Heart left ventricle (tissue), 16 donors: ENCODE results near the gene ZNF618. TPM values are rescaled to one million over a fixed set of nuclear protein-coding genes. Genes with fewer than 3 reads are reported as not detected.
A peak's percentile ranks its signal among the peaks of the same experiment; 100 is the strongest.

ENCODE experiments used
- ATAC-seq, 4 donors: fragments of 200-7000 bp; cut with Tn5 transposase; one replicate each; pipeline ENCODE4 v1.9.1; 2020 to 2022; ENCODE audit warnings: moderate library complexity in 4 of 4, mild to moderate bottlenecking in 3 of 4, moderate number of reproducible peaks in 1 of 4
- DNase-seq, 5 donors: peaks; one replicate each; pipeline ENCODE4 v3.0.0-alpha.2; 2020
- H3K27ac ChIP-seq, 12 donors: fragments of 200-600 bp; sonication (generic) in 4 of 12; one replicate each; pipeline versions ENCODE4 v1.5.0 to v1.8.0; 2016 to 2022; ENCODE audit warnings: mild to moderate bottlenecking in 2 of 12
- H3K27me3 ChIP-seq, 9 donors: fragments of 200-600 bp; sonication (generic) in 2 of 9; one replicate each; pipeline versions ENCODE4 v1.5.1 to v1.8.0; 2016 to 2022; ENCODE audit warnings: mild to moderate bottlenecking in 3 of 9
- H3K36me3 ChIP-seq, 9 donors: fragments of 200-600 bp; sonication (generic) in 2 of 9; one replicate each; pipeline versions ENCODE4 v1.5.0 to v1.8.0; 2018 to 2022; ENCODE audit warnings: mild to moderate bottlenecking in 2 of 9
- H3K4me1 ChIP-seq, 12 donors: fragments of 200-600 bp; sonication (generic) in 4 of 12; one replicate each; pipeline versions ENCODE4 v1.5.0 to v1.8.0; 2016 to 2022; ENCODE audit warnings: mild to moderate bottlenecking in 3 of 12
- H3K4me3 ChIP-seq, 12 donors: fragments of 200-600 bp; sonication (generic) in 4 of 12; one replicate each; pipeline versions ENCODE4 v1.5.0 to v1.8.0; 2017 to 2022; ENCODE audit warnings: mild to moderate bottlenecking in 9 of 12, moderate library complexity in 4 of 12
- H3K9me3 ChIP-seq, 12 donors: fragments of 200-600 bp; sonication (generic) in 4 of 12; one replicate each; pipeline versions ENCODE4 v1.5.0 to v1.8.0; 2016 to 2022; ENCODE audit warnings: mild to moderate bottlenecking in 1 of 12
- POLR2A ChIP-seq, 2 donors: fragments of 450-650 bp; IDR thresholded peaks; one replicate each; pipeline ENCODE4 v1.6.1; 2017; ENCODE audit warnings: antibody characterized with exemption in 2 of 2, mild to moderate bottlenecking in 2 of 2, moderate library complexity in 2 of 2
- WGBS, 4 donors: extraction: QIAGEN DNeasy Blood & Tissue Kit in 2 of 4; methylation state at CpG; one replicate each; pipeline versions ENCODE4 v1.1.5 to v1.1.7; 2013 to 2018; 5-methylcytosine and 5-hydroxymethylcytosine counted together
- intact Hi-C, 10 donors: fragments of 100-400 bp; cut with DNase I; formaldehyde crosslinking; loops; one replicate each; pipeline versions ENCODE4 v1.11.1 to v1.14.2; 2022
- polyA plus RNA-seq, 2 donors: library from polyadenylated mRNA; stranded (reverse); fragments of 200-250 nt; gene quantifications; one replicate each; pipeline ENCODE4 v1.2.3, GENCODE V29; 2013
- total RNA-seq, 9 donors: library from RNA; depleted of rRNA in 2 of 9; stranded (reverse); fragments of >200 nt in 2 of 9; fragmentation: NEBNext Ultra II Directional in 3 of 9; extraction: Animal tissue kit (Norgen Biotek cat#: 25700) in 3 of 9; gene quantifications; one replicate each; pipeline versions ENCODE4 v1.1.0 to v1.2.4, GENCODE V29; 2016 to 2023
- TF ChIP-seq, protein P1 (sequence below), 12 donors: fragments of 200-600 bp; sonication (generic) in 4 of 12; IDR thresholded peaks; one replicate each; pipeline versions ENCODE4 v1.5.0 to v1.8.0; 2018 to 2022; ENCODE audit warnings: antibody characterized with exemption in 12 of 12, mild to moderate bottlenecking in 5 of 12
- donor health status: ischemic (EF 13 %, LVEDD 7.1; RV severe dilation, severe dysfunction).
- donor health status: healthy with polysubstance abuse.
- donor health status: DM: no; HTN: yes; CAD: no.
- donor health status: DM: no; HTN: no; CAD: no.
- donor health status: ischemic (EF 25% LVEDD 6.9; RV normal size, moderate dysfunction).
- donor health status: ischemic (EF 25% LVEDD 5.7; RV mildly dilated, moderate dysfunction).
- donor health status: healthy.
- donor health status: DM: yes; HTN: yes; CAD: no.
- donor health status: ischemic (EF 35%, LVEDD 5.7; RV mildly dilated, moderate dysfunction).
- donor health status: nonischemic (EF 11% LVEDD 7.7; RV severe dilation, severe dysfunction).
- donor health status: DM: yes; HTN: yes; CAD: no.
- donor health status: PGD.
- donor health status: ischemic (EF 29% LVEDD 5.4; RV normal size, mild dysfunction).
- donor health status: nonischemic (EF 23%, LVEDD 6.1; RV moderate dilation, normal function).

The ZNF618 gene
- total and polyA plus RNA-seq, 11 donors = 0.81 to 4.2 (median 1.7) TPM

DNA sequence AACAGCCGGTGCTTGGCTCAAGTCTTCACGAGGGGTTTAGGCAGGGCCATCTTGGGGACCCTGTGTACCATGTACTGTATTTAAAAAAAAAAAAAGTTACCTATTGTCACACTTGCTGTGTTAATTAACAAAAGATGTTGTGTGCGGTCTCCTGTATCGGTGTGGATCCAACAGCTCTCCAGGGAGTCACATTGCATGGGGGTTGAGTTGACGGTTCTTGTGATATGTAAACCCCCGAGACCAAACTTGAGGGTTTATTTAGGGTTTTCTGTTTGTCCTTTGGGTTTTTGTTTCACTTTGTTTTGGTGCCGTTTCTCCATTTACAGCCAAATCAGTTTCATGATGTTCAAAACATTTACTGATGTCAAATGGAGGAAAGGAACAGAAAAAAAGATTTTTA, 179.8 kb downstream of the ZNF618 start:
- no peaks in the 10 kb centered on the region for H3K9me3 ChIP-seq
- H3K4me1 ChIP-seq = peaks cover 0 to 17% (median 5%) of the 10 kb centered on the region in 12 donors
- TF ChIP-seq POLR2A (IDR thresholded peaks at IDR 0.05) = no peak
- no peak overlapping the region for H3K4me3 ChIP-seq
- no peak for DNase-seq
- ATAC-seq = no peak
- no peaks in the 10 kb centered on the region for H3K27me3 ChIP-seq
- intact Hi-C loops = no loop called here
- 84 to 91% (median 89%) methylated on average over 7 of the region's 7 CpGs for WGBS, 4 donors
- H3K36me3 ChIP-seq = peaks cover 0 to 6% (median 0%) of the 10 kb centered on the region in 9 donors
- no peak overlapping the region for H3K27ac ChIP-seq

DNA sequence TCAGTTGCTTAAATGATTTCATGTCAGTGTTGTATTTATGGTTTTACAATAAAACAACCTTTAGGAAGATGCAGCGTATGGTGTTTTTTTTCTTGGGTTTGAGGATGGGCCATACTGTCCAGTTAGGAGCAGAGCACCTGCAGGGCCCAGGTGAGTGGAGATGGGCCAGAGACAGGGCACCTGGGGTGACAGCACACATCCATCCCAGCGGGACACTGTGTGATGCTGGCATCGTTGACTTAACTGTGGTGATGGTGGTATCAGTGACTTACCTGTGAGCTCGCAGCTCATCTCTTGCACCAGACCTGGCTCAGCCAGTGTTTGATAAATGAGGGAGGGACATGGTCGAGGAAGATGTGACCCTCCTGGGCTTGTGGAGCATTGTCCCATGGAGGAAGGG, 180.4 kb downstream of the ZNF618 start:
- peaks cover 0 to 2% (median 0%) of the 10 kb centered on the region in 9 donors for H3K36me3 ChIP-seq
- H3K27me3 ChIP-seq = no peaks in the 10 kb centered on the region
- H3K27ac ChIP-seq = no peak overlapping the region
- whole genome bisulfite sequencing, 4 donors = 93 to 99% (median 96%) methylated on average over 3 to 5 of the region's 5 CpGs
- no peak for TF ChIP-seq POLR2A (IDR thresholded peaks at IDR 0.05)
- TF ChIP-seq, protein P1, sequence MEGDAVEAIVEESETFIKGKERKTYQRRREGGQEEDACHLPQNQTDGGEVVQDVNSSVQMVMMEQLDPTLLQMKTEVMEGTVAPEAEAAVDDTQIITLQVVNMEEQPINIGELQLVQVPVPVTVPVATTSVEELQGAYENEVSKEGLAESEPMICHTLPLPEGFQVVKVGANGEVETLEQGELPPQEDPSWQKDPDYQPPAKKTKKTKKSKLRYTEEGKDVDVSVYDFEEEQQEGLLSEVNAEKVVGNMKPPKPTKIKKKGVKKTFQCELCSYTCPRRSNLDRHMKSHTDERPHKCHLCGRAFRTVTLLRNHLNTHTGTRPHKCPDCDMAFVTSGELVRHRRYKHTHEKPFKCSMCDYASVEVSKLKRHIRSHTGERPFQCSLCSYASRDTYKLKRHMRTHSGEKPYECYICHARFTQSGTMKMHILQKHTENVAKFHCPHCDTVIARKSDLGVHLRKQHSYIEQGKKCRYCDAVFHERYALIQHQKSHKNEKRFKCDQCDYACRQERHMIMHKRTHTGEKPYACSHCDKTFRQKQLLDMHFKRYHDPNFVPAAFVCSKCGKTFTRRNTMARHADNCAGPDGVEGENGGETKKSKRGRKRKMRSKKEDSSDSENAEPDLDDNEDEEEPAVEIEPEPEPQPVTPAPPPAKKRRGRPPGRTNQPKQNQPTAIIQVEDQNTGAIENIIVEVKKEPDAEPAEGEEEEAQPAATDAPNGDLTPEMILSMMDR (IDR thresholded peaks at IDR 0.05) = no peak
- H3K4me3 ChIP-seq = no peak overlapping the region
- DNase-seq (no peak), ATAC-seq (no peak)
- no peaks in the 10 kb centered on the region for H3K9me3 ChIP-seq
- peaks cover 0 to 17% (median 5%) of the 10 kb centered on the region in 12 donors for H3K4me1 ChIP-seq
- intact Hi-C loops = no loop called here

DNA sequence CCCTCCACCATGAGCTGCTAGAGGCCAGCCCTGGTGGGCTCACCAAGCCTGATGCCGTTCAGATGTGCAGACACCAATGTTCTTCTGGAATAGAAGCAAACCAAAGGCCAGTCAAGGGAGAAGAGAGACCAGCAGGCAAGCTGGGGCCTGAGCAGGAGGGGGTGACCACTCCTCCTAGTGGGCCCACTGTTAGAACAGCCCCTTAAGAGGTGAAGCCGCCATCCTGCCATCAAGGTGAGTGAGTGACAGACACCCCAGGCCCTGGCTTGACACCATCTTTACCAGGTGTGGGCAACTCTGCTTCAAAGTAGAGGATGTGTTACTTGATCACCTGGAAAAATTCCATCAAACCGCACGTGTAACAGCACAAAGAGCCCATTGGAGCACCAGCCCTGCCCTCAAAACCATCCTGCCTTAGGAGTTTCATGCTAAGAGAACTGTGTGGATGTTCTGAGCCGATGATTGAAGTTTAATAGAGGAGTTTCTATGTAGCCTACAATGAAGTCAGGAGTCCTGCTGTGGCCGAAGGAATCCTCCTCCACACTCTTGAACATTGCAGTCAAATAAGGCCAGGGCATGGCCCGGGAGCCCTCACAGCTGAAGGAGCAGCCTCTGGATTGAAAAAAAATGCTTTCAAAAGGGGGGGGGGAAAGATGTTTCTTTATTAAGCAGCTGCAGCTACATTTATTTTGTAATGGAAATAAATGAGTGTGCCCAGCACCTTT, 181.2 kb downstream of the ZNF618 start:
- WGBS, 4 donors = 76 to 85% (median 83%) methylated on average over 7 of the region's 7 CpGs
- no peak overlapping the region for H3K27ac ChIP-seq
- intact Hi-C loops = no loop called here
- no peaks in the 10 kb centered on the region for H3K27me3 ChIP-seq
- H3K4me1 ChIP-seq = peaks cover 0 to 17% (median 5%) of the 10 kb centered on the region in 12 donors
- H3K4me3 ChIP-seq = no peak overlapping the region
- no peak for DNase-seq
- TF ChIP-seq, protein P1 (IDR thresholded peaks at IDR 0.05) = no peak
- peaks cover 0 to 2% (median 0%) of the 10 kb centered on the region in 9 donors for H3K36me3 ChIP-seq
- ATAC-seq = no peak
- no peaks in the 10 kb centered on the region for H3K9me3 ChIP-seq

DNA sequence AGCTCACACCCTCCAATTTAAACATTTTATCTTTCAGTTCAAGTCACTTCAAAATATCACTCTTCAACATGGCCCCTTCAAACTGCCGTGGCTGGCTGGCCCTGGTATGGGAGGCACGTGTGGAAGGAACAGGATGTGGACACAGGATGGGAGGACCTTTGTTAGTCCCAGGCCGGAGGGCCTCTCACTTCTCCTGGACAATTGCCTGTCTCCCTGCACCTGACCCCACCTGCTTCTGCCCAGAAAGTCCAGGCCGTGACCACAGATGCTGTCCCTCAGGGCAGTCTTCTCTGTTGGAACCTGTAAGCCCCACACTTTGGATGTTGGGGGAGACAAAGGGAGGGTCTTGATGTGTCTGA, 182.6 kb downstream of the ZNF618 start:
- ATAC-seq (peak in 1 of 4 donors; percentile 16), DNase-seq (no peak)
- no peak for TF ChIP-seq POLR2A (IDR thresholded peaks at IDR 0.05)
- TF ChIP-seq, protein P1 (IDR thresholded peaks at IDR 0.05) = no peak
- Histone ChIP-seq H3K27ac (no peak overlapping the region), H3K4me3 (no peak overlapping the region), H3K27me3 (peaks cover 0 to 5% (median 0%) of the 10 kb centered on the region in 9 donors), H3K4me1 (peaks cover 0 to 17% (median 5%) of the 10 kb centered on the region in 12 donors), H3K9me3 (peaks cover 0 to 1% (median 0%) of the 10 kb centered on the region in 12 donors), H3K36me3 (no peaks in the 10 kb centered on the region)
- WGBS, 4 donors = 68 to 74% (median 69%) methylated on average over 4 of the region's 4 CpGs
- intact Hi-C loops = no loop called here
